Heart left ventricle (tissue), 13 donors: ENCODE measurements around the gene FOXQ1.

Source experiments
- POLR2A ChIP-seq, 2 donors: fragments of 450-650 bp; IDR thresholded peaks; one replicate each; pipeline ENCODE4 v1.6.1; 2017; ENCODE audit warnings: antibody characterized with exemption in 2 of 2, mild to moderate bottlenecking in 2 of 2, moderate library complexity in 2 of 2
- TF ChIP-seq, protein P1 (sequence below), 12 donors: fragments of 200-600 bp; sonication (generic) in 4 of 12; IDR thresholded peaks; one replicate each; pipeline versions ENCODE4 v1.5.0 to v1.8.0; 2018 to 2022; ENCODE audit warnings: antibody characterized with exemption in 12 of 12, mild to moderate bottlenecking in 5 of 12
- donor health status: ischemic (EF 13 %, LVEDD 7.1; RV severe dilation, severe dysfunction).
- donor health status: DM: no; HTN: yes; CAD: no.
- donor health status: DM: no; HTN: no; CAD: no.
- donor health status: ischemic (EF 25% LVEDD 6.9; RV normal size, moderate dysfunction).
- donor health status: ischemic (EF 25% LVEDD 5.7; RV mildly dilated, moderate dysfunction).
- donor health status: ischemic (EF 35%, LVEDD 5.7; RV mildly dilated, moderate dysfunction).
- donor health status: nonischemic (EF 11% LVEDD 7.7; RV severe dilation, severe dysfunction).
- donor health status: DM: yes; HTN: yes; CAD: no.
- donor health status: PGD.
- donor health status: ischemic (EF 29% LVEDD 5.4; RV normal size, mild dysfunction).
- donor health status: nonischemic (EF 23%, LVEDD 6.1; RV moderate dilation, normal function).

DNA sequence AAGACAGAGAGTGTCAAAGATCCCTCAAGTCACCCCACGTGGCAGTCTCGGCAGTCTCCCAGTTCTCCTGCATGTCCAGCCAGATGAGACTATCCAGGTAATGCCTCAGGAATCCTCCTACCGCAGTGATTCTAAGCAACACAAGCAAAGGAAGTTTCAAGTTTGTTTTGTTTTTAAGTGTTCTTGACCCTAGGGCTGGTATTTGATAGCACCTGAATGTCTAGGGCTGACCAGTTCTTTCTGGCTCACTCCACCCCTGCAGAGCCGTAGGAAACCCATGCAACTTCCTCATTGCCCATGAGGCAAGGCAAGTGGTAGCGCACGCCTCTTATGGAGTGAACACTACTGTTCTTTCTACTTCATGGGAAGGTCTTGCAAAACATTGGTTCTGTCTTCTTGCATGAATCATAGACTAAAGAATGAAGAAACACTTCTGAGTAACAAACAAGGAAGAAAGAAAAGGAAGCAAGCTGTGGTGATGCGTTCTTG is 24.8 kb upstream of the FOXQ1 start:
- TF ChIP-seq, protein P1, sequence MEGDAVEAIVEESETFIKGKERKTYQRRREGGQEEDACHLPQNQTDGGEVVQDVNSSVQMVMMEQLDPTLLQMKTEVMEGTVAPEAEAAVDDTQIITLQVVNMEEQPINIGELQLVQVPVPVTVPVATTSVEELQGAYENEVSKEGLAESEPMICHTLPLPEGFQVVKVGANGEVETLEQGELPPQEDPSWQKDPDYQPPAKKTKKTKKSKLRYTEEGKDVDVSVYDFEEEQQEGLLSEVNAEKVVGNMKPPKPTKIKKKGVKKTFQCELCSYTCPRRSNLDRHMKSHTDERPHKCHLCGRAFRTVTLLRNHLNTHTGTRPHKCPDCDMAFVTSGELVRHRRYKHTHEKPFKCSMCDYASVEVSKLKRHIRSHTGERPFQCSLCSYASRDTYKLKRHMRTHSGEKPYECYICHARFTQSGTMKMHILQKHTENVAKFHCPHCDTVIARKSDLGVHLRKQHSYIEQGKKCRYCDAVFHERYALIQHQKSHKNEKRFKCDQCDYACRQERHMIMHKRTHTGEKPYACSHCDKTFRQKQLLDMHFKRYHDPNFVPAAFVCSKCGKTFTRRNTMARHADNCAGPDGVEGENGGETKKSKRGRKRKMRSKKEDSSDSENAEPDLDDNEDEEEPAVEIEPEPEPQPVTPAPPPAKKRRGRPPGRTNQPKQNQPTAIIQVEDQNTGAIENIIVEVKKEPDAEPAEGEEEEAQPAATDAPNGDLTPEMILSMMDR (IDR thresholded peaks at IDR 0.05): no peak
- no peak for TF ChIP-seq POLR2A (IDR thresholded peaks at IDR 0.05)
